Thyroid gland (tissue), 4 donors: ENCODE data around the gene PIGR.

ENCODE experiments used
- POLR2A ChIP-seq, 2 donors: fragments of 450-650 bp; IDR thresholded peaks; one replicate each; pipeline ENCODE4 v1.6.1; 2017; ENCODE audit warnings: antibody characterized with exemption in 2 of 2, mild to moderate bottlenecking in 2 of 2, moderate library complexity in 1 of 2
- TF ChIP-seq, protein P1 (sequence below), 6 experiments: fragments of 200-600 bp in 3 of 6; fragments of 450-650 bp in 3 of 6; sonication (generic) in 3 of 6; IDR thresholded peaks; one replicate each; pipeline ENCODE4 v1.5.1; 2016 to 2019; ENCODE audit warnings: antibody characterized with exemption in 6 of 6, mild to moderate bottlenecking in 2 of 6, inconsistent platforms in 1 of 6, moderate library complexity in 1 of 6

DNA sequence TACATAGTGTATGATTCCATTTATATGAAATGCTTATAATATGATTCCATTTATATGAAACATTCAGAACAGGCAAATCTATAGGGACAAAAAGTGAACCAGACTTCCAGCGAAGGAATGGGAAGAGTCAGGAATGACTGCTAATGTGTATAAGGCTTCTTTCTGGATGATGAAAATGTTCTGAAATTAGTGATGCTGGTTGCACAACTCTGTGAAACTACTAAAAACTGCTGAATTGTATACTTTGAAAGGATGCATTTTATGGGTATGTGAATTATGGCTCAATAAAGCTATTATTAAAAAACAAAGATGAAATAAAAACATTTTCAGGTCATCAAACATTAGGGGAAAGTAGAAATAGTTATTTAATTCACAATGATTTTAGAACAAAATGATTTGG lies 63.1 kb downstream of the PIGR start:
- no peak for TF ChIP-seq POLR2A (IDR thresholded peaks at IDR 0.05)
- TF ChIP-seq, protein P1, sequence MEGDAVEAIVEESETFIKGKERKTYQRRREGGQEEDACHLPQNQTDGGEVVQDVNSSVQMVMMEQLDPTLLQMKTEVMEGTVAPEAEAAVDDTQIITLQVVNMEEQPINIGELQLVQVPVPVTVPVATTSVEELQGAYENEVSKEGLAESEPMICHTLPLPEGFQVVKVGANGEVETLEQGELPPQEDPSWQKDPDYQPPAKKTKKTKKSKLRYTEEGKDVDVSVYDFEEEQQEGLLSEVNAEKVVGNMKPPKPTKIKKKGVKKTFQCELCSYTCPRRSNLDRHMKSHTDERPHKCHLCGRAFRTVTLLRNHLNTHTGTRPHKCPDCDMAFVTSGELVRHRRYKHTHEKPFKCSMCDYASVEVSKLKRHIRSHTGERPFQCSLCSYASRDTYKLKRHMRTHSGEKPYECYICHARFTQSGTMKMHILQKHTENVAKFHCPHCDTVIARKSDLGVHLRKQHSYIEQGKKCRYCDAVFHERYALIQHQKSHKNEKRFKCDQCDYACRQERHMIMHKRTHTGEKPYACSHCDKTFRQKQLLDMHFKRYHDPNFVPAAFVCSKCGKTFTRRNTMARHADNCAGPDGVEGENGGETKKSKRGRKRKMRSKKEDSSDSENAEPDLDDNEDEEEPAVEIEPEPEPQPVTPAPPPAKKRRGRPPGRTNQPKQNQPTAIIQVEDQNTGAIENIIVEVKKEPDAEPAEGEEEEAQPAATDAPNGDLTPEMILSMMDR (IDR thresholded peaks at IDR 0.05): no peak
